Cardiac septum (tissue), 1 donor: ENCODE results near the gene VPS37B. TPM values are rescaled to one million over a fixed set of nuclear protein-coding genes. Genes with fewer than 3 reads are reported as not detected.

Experiments
- DNase-seq: peaks from one replicate; pipeline ENCODE4 v3.0.0-alpha.2; 2020; ENCODE audit warnings: low spot score
- intact Hi-C: fragments of 100-400 bp; cut with DNase I; formaldehyde crosslinking; loops from one replicate; pipeline ENCODE4 v1.14.0; 2022
- total RNA-seq: library from RNA; stranded (reverse); fragmentation: NEBNext Ultra II Directional; extraction: Animal tissue kit (Norgen Biotek cat#: 25700); gene quantifications from one replicate; pipeline ENCODE4 v1.2.1, GENCODE V29; 2021
- donor health status: DM: no; HTN: no; CAD: no.

VPS37B gene
- total RNA-seq, 1 donor from 2014 or later = 16.8 TPM

- intact Hi-C loops = no loop called here
Measured at GRCh38 chr12:122846622-122847515, 49.1 kb downstream of the VPS37B start.

GRCh38 chr12:122845865-122846621 lies 49.9 kb downstream of the VPS37B start:
- DNase-seq = peak; percentile 69
- intact Hi-C loops = no loop called here

More at GRCh38 chr12:122846622-122847515, 49.1 kb downstream of the VPS37B start:
- peak; percentile 71 for DNase-seq

- DNase-seq = peak; percentile 41
- intact Hi-C loops = no loop called here
Measured at GRCh38 chr12:122845041-122845864, 50.7 kb downstream of the VPS37B start.

- intact Hi-C loops = no loop called here
- DNase-seq = no peak
Measured at GRCh38 chr12:122844366-122844971, 51.5 kb downstream of the VPS37B start.

GRCh38 chr12:122843455-122843854 lies 52.5 kb downstream of the VPS37B start:
- intact Hi-C loops = no loop called here
- no peak for DNase-seq

- DNase-seq = peak; percentile 69
- intact Hi-C loops = no loop called here
Measured at GRCh38 chr12:122842505-122843405, 53.2 kb downstream of the VPS37B start.

GRCh38 chr12:122841544-122842321 lies 54.2 kb downstream of the VPS37B start:
- DNase-seq = peak; percentile 82
- intact Hi-C loops = no loop called here

- intact Hi-C loops = no loop called here
- DNase-seq = peak; percentile 61
Measured at GRCh38 chr12:122840580-122841513, 55.1 kb downstream of the VPS37B start.

GRCh38 chr12:122839907-122840554 lies 55.9 kb downstream of the VPS37B start:
- intact Hi-C loops = no loop called here

GRCh38 chr12:122838841-122839240 lies 57.1 kb downstream of the VPS37B start:
- no peak for DNase-seq
- intact Hi-C loops = no loop called here

More at GRCh38 chr12:122839907-122840554, 55.9 kb downstream of the VPS37B start:
- DNase-seq = peak; percentile 63

GRCh38 chr12:122837306-122838265 lies 58.3 kb downstream of the VPS37B start:
- intact Hi-C loops = no loop called here
- peak; percentile 56 for DNase-seq

- DNase-seq = peak; percentile 76
- intact Hi-C loops = no loop called here
Measured at GRCh38 chr12:122836027-122836921, 59.6 kb downstream of the VPS37B start.

- intact Hi-C loops = no loop called here
- peak; percentile 73 for DNase-seq
Measured at GRCh38 chr12:122835750-122836026, 60.2 kb downstream of the VPS37B start.
